ENCODE measurements around the gene HSDL2.
A peak's percentile ranks its signal among the peaks of the same experiment; 100 is the strongest.

Gene HSDL2

GRCh38 chr9:112380102-112380824, at the start of gene HSDL2:
TSS of gene HSDL2 (plus strand) at chr9:112380108. CDS start at chr9:112380164, 56 bp downstream.
- H3K27me3 ChIP-seq: no peaks in the 10 kb centered on the region
- peak within 1 kb of the TSS; percentile 97 for H3K4me3 ChIP-seq
- peaks cover 4% of the 10 kb centered on the region for H3K9me3 ChIP-seq
- peaks cover 71% of the 10 kb centered on the region for H3K4me1 ChIP-seq
- H4K20me1 ChIP-seq: no peaks in the 10 kb centered on the region
- H3K27ac ChIP-seq: peak within 1 kb of the TSS; percentile 92
- peak within 1 kb of the TSS; percentile 97 for H3K4me2 ChIP-seq
- no peak for TF ChIP-seq Cebpa-rat (IDR thresholded peaks at IDR 0.05)
- H3K9ac ChIP-seq: peak within 1 kb of the TSS; percentile 90
- no peaks in the 10 kb centered on the region for H3K36me3 ChIP-seq

DNA sequence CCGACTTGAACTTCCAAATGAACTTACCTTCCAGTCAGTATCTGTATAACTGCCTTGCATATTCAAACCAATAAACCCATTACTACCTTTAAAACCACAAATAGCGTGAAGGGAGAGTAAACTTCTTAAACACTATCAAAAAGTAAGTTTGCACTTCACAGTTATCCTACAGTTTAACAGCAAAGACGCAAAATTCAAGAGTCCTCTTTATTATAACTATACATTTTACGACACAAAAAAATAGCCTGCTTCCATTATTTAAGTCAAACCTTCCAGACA, 48.3 kb upstream of the HSDL2 start:
- Histone ChIP-seq H3K9me3 (peaks cover 5% of the 10 kb centered on the region), H3K9ac (0 out of 2 replicates have a peak overlapping the region, but pooled peaks have one; percentile 30), H3K27ac (no peak overlapping the region; the same call in 1 of the 2 replicates), H3K4me2 (peak overlapping the region; percentile 77), H3K4me1 (peaks cover 33% of the 10 kb centered on the region), H3K27me3 (no peaks in the 10 kb centered on the region), H4K20me1 (peaks cover 53% of the 10 kb centered on the region), H3K36me3 (peaks cover 10% of the 10 kb centered on the region), H3K4me3 (peak overlapping the region; percentile 90)
- TF ChIP-seq Cebpa-rat (IDR thresholded peaks at IDR 0.05): no peak

GRCh38 chr9:112332214-112332613, 47.7 kb upstream of the HSDL2 start:
- Histone ChIP-seq H3K9me3 (peaks cover under 1% of the 10 kb centered on the region; the same call in 1 of the 2 replicates), H3K4me1 (peaks cover 33% of the 10 kb centered on the region)

GRCh38 chr9:112332674-112332976, 47.3 kb upstream of the HSDL2 start:
- Histone ChIP-seq H3K9me3 (no peaks in the 10 kb centered on the region), H3K9ac (peak overlapping the region; percentile 96), H3K27ac (peak overlapping the region; percentile 96), H3K4me2 (peak overlapping the region; percentile 77), H4K20me1 (peaks cover 44% of the 10 kb centered on the region), H3K4me3 (peak overlapping the region; percentile 90), H3K36me3 (peaks cover 5% of the 10 kb centered on the region), H3K4me1 (peaks cover 33% of the 10 kb centered on the region), H3K27me3 (no peaks in the 10 kb centered on the region)
- TF ChIP-seq Cebpa-rat (IDR thresholded peaks at IDR 0.05): no peak

More at GRCh38 chr9:112332214-112332613, 47.7 kb upstream of the HSDL2 start:
- TF ChIP-seq Cebpa-rat (IDR thresholded peaks at IDR 0.05): no peak
- Histone ChIP-seq H3K4me3 (peak overlapping the region; percentile 90), H3K36me3 (peaks cover 5% of the 10 kb centered on the region), H4K20me1 (peaks cover 47% of the 10 kb centered on the region), H3K9ac (peak overlapping the region; percentile 96), H3K27me3 (no peaks in the 10 kb centered on the region), H3K27ac (peak overlapping the region; percentile 96), H3K4me2 (peak overlapping the region; percentile 77)

- Histone ChIP-seq H3K9me3 (no peaks in the 10 kb centered on the region), H3K4me2 (peak within 1 kb of the TSS; percentile 80), H3K9ac (peak within 1 kb of the TSS; percentile 96), H3K27ac (peak within 1 kb of the TSS; percentile 96), H3K36me3 (peaks cover 5% of the 10 kb centered on the region), H3K4me1 (peaks cover 33% of the 10 kb centered on the region), H3K27me3 (no peaks in the 10 kb centered on the region), H4K20me1 (peaks cover 42% of the 10 kb centered on the region), H3K4me3 (peak within 1 kb of the TSS; percentile 90)
- TF ChIP-seq Cebpa-rat (IDR thresholded peaks at IDR 0.05): no peak
These were observed 46.8 kb upstream of the HSDL2 start, which contains the start of gene PTBP3 for GRCh38 chr9:112332977-112333638. TSS of gene PTBP3 (minus strand) at chr9:112333619. CDS start at chr9:112297865, 35,754 bp downstream.

- Histone ChIP-seq H3K36me3 (no peaks in the 10 kb centered on the region), H3K9me3 (no peaks in the 10 kb centered on the region), H3K9ac (peak overlapping the region; percentile 96), H3K4me1 (peaks cover 33% of the 10 kb centered on the region), H3K27me3 (no peaks in the 10 kb centered on the region), H3K27ac (peak overlapping the region; percentile 96), H4K20me1 (peaks cover 34% of the 10 kb centered on the region), H3K4me3 (peak overlapping the region; percentile 90), H3K4me2 (peak overlapping the region; percentile 80)
- no peak for TF ChIP-seq Cebpa-rat (IDR thresholded peaks at IDR 0.05)
These were observed 46.1 kb upstream of the HSDL2 start for GRCh38 chr9:112333639-112334431.

DNA sequence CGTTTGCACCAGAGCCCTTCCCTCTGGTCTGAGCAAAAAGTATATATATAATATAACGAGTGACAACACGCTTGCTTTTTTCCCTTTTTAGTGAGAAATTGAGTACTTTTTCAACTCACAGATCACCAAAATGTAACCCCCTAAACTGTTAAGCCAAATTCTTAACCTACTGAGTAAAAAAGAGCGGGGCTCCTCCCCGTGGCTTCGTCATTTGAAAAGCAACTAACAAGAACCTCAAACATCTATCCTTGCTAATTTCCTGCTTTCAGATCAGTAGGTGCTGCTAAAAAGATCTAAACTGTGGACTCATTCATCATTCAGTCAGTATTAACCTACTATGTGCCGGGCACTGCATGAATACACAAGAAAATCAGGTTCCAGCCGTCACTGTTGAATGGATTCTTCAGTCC, 45.5 kb upstream of the HSDL2 start:
- no peaks in the 10 kb centered on the region for H3K27me3 ChIP-seq
- H3K27ac ChIP-seq: peak overlapping the region; percentile 83

DNA sequence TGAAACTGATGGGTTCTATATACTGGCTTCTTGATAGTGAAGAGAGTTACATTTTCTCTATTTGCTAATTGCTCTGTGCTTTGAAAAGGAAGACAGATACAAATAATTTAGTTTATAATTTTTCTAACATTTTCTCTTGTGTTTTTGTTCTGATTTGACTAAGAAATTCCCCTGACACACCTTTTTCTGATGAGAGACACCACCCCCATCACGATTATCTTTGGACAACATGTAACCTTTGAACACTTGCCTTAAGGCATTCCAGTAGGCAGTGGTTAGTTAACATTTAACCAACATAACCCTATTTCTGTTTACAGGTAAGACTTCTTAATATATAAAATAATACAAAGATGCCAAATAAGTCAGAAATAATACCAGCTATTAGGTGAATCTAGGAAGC, 42.4 kb upstream of the HSDL2 start:
- Histone ChIP-seq H4K20me1 (no peaks in the 10 kb centered on the region), H3K4me1 (peaks cover 8% of the 10 kb centered on the region), H3K27ac (no peak overlapping the region), H3K27me3 (no peaks in the 10 kb centered on the region), H3K9me3 (no peaks in the 10 kb centered on the region), H3K9ac (no peak overlapping the region), H3K4me3 (no peak overlapping the region), H3K36me3 (no peaks in the 10 kb centered on the region), H3K4me2 (no peak overlapping the region)
- no peak for TF ChIP-seq Cebpa-rat (IDR thresholded peaks at IDR 0.05)

More for the DNA sequence above, 45.5 kb upstream of the HSDL2 start:
- H3K4me3 ChIP-seq: peak overlapping the region; percentile 72
- TF ChIP-seq Cebpa-rat (IDR thresholded peaks at IDR 0.05): no peak
- H4K20me1 ChIP-seq: peaks cover 29% of the 10 kb centered on the region
- no peaks in the 10 kb centered on the region for H3K9me3 ChIP-seq
- H3K9ac ChIP-seq: peak overlapping the region; percentile 83
- peaks cover 33% of the 10 kb centered on the region for H3K4me1 ChIP-seq
- peak overlapping the region; percentile 80 for H3K4me2 ChIP-seq
- no peaks in the 10 kb centered on the region for H3K36me3 ChIP-seq

GRCh38 chr9:112338561-112338960, 41.3 kb upstream of the HSDL2 start:
- no peaks in the 10 kb centered on the region for H3K9me3 ChIP-seq
- no peak overlapping the region for H3K4me2 ChIP-seq

More at GRCh38 chr9:112338561-112338960, 41.3 kb upstream of the HSDL2 start:
- TF ChIP-seq Cebpa-rat (IDR thresholded peaks at IDR 0.05): no peak
- Histone ChIP-seq H3K9ac (no peak overlapping the region), H3K36me3 (no peaks in the 10 kb centered on the region), H3K4me3 (no peak overlapping the region), H3K27me3 (no peaks in the 10 kb centered on the region), H4K20me1 (no peaks in the 10 kb centered on the region), H3K4me1 (peaks cover 8% of the 10 kb centered on the region), H3K27ac (no peak overlapping the region)

All from BLaER1 (cell line).